HepG2 (cell line): Measurements from ENCODE around the gene ADI1. TPM values are rescaled to one million over a fixed set of nuclear protein-coding genes. Genes with fewer than 3 reads are reported as not detected.

Source experiments
- ETV6 ChIP-seq: sonication (generic); formaldehyde crosslinking; conservative IDR thresholded peaks from 2 replicates; pipeline ENCODE4 v1.4.0; 2020; ENCODE audit warnings: missing genetic modification reagents
- GABPB1 ChIP-seq: IDR thresholded peaks from 2 replicates; pipeline ENCODE4 v1.6.1; 2016; ENCODE audit warnings: mild to moderate bottlenecking, missing genetic modification reagents, moderate library complexity, missing compliant biosample characterization
- ISL2 ChIP-seq: sonication (generic); formaldehyde crosslinking; IDR thresholded peaks from 2 replicates; pipeline ENCODE4 v1.5.0; 2020; ENCODE audit warnings: missing genetic modification reagents
- KAT8 ChIP-seq: IDR thresholded peaks from 2 replicates; pipeline ENCODE4 v1.6.1; 2016; ENCODE audit warnings: missing genetic modification reagents, missing compliant biosample characterization
- NR1H2 ChIP-seq: sonication (generic); formaldehyde crosslinking; IDR thresholded peaks from 2 replicates; pipeline ENCODE4 v1.8.1; 2022; ENCODE audit warnings: low read depth, missing genetic modification reagents, borderline replicate concordance
- PTBP1 ChIP-seq: fragments of 200-400 bp; formaldehyde crosslinking; IDR thresholded peaks from 2 replicates; pipeline ENCODE4 v1.6.1; 2018; ENCODE audit warnings: low read length, low read depth; ENCODE audit not compliant: poor library complexity, severe bottlenecking
- STAT6 ChIP-seq: sonication (generic); formaldehyde crosslinking; IDR thresholded peaks from 2 replicates; pipeline ENCODE4 v1.4.0; 2020; ENCODE audit warnings: missing genetic modification reagents, mild to moderate bottlenecking, borderline replicate concordance
- ZBTB10 ChIP-seq: sonication (generic); formaldehyde crosslinking; IDR thresholded peaks from 2 replicates; pipeline ENCODE4 v1.4.0; 2020; ENCODE audit warnings: missing genetic modification reagents, borderline replicate concordance
- ZBTB3 ChIP-seq: sonication (generic); formaldehyde crosslinking; IDR thresholded peaks from 2 replicates; pipeline ENCODE4 v1.4.0; 2020; ENCODE audit warnings: low read depth, mild to moderate bottlenecking, moderate library complexity, missing genetic modification reagents, borderline replicate concordance
- ZBTB49 ChIP-seq: sonication (generic); formaldehyde crosslinking; IDR thresholded peaks from 2 replicates; pipeline ENCODE4 v1.4.0; 2020; ENCODE audit warnings: missing genetic modification reagents, borderline replicate concordance
- ZNF18 ChIP-seq: sonication (generic); formaldehyde crosslinking; IDR thresholded peaks from 2 replicates; pipeline ENCODE4 v1.8.0; 2022; ENCODE audit warnings: mild to moderate bottlenecking, missing genetic modification reagents; ENCODE audit not compliant: insufficient replicate concordance
- ZNF33A ChIP-seq: sonication (generic); formaldehyde crosslinking; IDR thresholded peaks from 2 replicates; pipeline ENCODE4 v1.5.1; 2020; ENCODE audit warnings: missing genetic modification reagents, mild to moderate bottlenecking, moderate library complexity, borderline replicate concordance
- ZNF891 ChIP-seq: sonication (generic); formaldehyde crosslinking; IDR thresholded peaks from 2 replicates; pipeline ENCODE4 v1.5.0; 2020; ENCODE audit warnings: mild to moderate bottlenecking, missing genetic modification reagents
- polyA plus RNA-seq, 8 experiments: library from polyadenylated mRNA; depleted of rRNA in 3 of 8; stranded (reverse) in 7 of 8; unstranded in 1 of 8; fragments of >200 nt; fragmentation: Illumina TruSeq in 4 of 8; extraction: Trizol in 4 of 8; gene quantifications; 2 replicates each; pipeline versions ENCODE4 v1.2.1 to v1.2.3, GENCODE V29; 2011 to 2016; ENCODE audit warnings: low read depth in 4 of 8, missing spikeins in 1 of 8, mixed read lengths in 1 of 8; ENCODE audit not compliant: insufficient read depth in 1 of 8
- total RNA-seq, 5 experiments: library from RNA; depleted of rRNA; stranded (reverse); fragments of >200 nt; fragmentation: Illumina TruSeq; extraction: Trizol; gene quantifications; 2 replicates each; pipeline ENCODE4 v1.2.3, GENCODE V29; 2016; ENCODE audit warnings: low read depth in 1 of 5
- TF ChIP-seq, protein P1 (sequence below): sonication (generic); formaldehyde crosslinking; IDR thresholded peaks from 2 replicates; pipeline ENCODE4 v1.5.0; 2020; ENCODE audit warnings: missing genetic modification reagents, mild to moderate bottlenecking, borderline replicate concordance
- TF ChIP-seq, protein P2 (sequence below): sonication (generic); formaldehyde crosslinking; conservative IDR thresholded peaks from 2 replicates; pipeline ENCODE4 v1.8.0; 2022; ENCODE audit warnings: low read depth, missing genetic modification reagents

The ADI1 gene
- total and polyA plus RNA-seq, 2 of the 13 experiments (the other 11 are each of a cell fraction or from before 2014, with no cell fraction given), result 28.7 to 123 TPM

DNA sequence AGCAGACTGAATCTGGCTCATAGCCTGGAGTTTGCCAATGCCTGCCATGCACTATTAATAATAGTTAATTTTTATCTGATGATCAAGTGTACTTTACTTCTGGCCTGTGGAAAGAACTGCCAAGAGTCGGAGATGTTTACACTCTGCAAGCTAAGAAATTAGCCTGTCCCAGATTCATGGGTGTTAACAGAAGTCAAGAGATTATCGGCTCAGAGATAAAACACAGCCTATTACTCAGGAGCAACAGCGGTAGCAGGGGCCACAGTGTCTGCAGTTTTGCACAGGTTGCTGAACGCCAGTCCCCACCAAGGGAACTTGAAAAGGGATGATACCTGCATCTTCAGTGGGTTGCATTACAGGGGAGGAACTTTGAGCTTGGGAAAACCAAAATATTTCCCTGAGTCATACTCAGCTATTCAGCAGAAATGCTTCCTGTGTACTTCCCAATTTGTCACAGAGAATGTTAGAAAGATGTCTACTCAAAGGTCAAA, 4.3 kb upstream of the ADI1 start (continued):
- TF ChIP-seq ZBTB3 (CRISPR knock-in tag), result no peak
- no peak for TF ChIP-seq NR1H2 (CRISPR knock-in tag)
- no peak for TF ChIP-seq ZBTB10
- no peak for TF ChIP-seq PTBP1
- 0 out of 2 replicates have a peak, but pooled peaks have one; percentile 12 for TF ChIP-seq ISL2 (CRISPR knock-in tag)
- TF ChIP-seq, protein P1, sequence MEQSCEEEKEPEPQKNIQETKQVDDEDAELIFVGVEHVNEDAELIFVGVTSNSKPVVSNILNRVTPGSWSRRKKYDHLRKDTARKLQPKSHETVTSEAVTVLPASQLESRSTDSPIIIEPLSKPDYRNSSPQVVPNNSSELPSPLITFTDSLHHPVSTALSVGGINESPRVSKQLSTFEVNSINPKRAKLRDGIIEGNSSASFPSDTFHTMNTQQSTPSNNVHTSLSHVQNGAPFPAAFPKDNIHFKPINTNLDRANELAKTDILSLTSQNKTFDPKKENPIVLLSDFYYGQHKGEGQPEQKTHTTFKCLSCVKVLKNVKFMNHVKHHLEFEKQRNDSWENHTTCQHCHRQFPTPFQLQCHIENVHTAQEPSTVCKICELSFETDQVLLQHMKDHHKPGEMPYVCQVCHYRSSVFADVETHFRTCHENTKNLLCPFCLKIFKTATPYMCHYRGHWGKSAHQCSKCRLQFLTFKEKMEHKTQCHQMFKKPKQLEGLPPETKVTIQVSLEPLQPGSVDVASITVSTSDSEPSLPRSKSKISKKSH (CRISPR knock-in tag), result no peak
- no peak for TF ChIP-seq ZNF891 (CRISPR knock-in tag)
- TF ChIP-seq STAT6 (CRISPR knock-in tag), result no peak
- no peak for TF ChIP-seq ZBTB49
- TF ChIP-seq GABPB1 (CRISPR knock-in tag), result no peak
- TF ChIP-seq ZNF33A (CRISPR knock-in tag), result no peak
- TF ChIP-seq, protein P2, sequence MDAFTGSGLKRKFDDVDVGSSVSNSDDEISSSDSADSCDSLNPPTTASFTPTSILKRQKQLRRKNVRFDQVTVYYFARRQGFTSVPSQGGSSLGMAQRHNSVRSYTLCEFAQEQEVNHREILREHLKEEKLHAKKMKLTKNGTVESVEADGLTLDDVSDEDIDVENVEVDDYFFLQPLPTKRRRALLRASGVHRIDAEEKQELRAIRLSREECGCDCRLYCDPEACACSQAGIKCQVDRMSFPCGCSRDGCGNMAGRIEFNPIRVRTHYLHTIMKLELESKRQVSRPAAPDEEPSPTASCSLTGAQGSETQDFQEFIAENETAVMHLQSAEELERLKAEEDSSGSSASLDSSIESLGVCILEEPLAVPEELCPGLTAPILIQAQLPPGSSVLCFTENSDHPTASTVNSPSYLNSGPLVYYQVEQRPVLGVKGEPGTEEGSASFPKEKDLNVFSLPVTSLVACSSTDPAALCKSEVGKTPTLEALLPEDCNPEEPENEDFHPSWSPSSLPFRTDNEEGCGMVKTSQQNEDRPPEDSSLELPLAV (CRISPR knock-in tag), result no peak
- no peak for TF ChIP-seq ETV6 (CRISPR knock-in tag)
- no peak for TF ChIP-seq KAT8 (CRISPR knock-in tag)
- no peak for TF ChIP-seq ZNF18
